HepG2 (cell line): Measurements from ENCODE around the gene DNAJC5. TPM values are rescaled to one million over a fixed set of nuclear protein-coding genes. Genes with fewer than 3 reads are reported as not detected.

Experiments
- ATAC-seq: fragments of 200-7000 bp; cut with Tn5 transposase; 3 replicates; pipeline ENCODE4 v1.9.1; 2020; ENCODE audit warnings: mild to moderate bottlenecking, moderate library complexity
- BruUV-seq: library from RNA; stranded (reverse); fragments of 400-500 nt; replicated peaks from 2 replicates; lab custom pipeline; 2021; lab: Mats Ljungman, UMichigan
- CTCF ChIA-PET: fragments of 300-600 bp; formaldehyde crosslinking; extraction: SDS; loops from one replicate; lab custom pipeline; 2021; ENCODE audit warnings: low total read pairs, inconsistent platforms, low intra/inter-chr PET ratio; lab: Yijun Ruan, JAX
- POLR2A ChIA-PET: fragments of 350-600 bp; sonication (Branson Sonifier 250); formaldehyde crosslinking; loops from one replicate; lab custom pipeline; 2020; ENCODE audit warnings: antibody characterized with exemption, inconsistent platforms; lab: Yijun Ruan, JAX
- DNase-seq: peaks from one replicate; pipeline ENCODE4 v3.0.0-alpha.2; 2015; ENCODE audit warnings: low spot score
- FAIRE-seq: peaks from 3 replicates; lab custom pipeline; 2011; peaks lifted over from hg19 to GRCh38; lab: Jason Lieb, UNC
- H2AFZ ChIP-seq: one replicate; pipeline ENCODE4 v1.6.1; 2011; ENCODE audit warnings: low read length, inconsistent platforms
- H3K27ac ChIP-seq: fragments of 300-600 bp; 3 replicates; pipeline ENCODE4 v1.8.0; 2011; ENCODE audit warnings: mixed run types, mild to moderate bottlenecking, mixed read lengths, low read length, inconsistent platforms; ENCODE audit not compliant: insufficient read depth; ENCODE audit errors: extremely low read length
- H3K27me3 ChIP-seq, 2 experiments: fragments of 200-600 bp in 1 of 2; 2 replicates in 1 of 2; 3 replicates in 1 of 2; pipeline versions ENCODE4 v1.6.0 to v1.8.0; 2011; ENCODE audit warnings: low read length in 2 of 2, mild to moderate bottlenecking in 2 of 2, moderate library complexity in 2 of 2, inconsistent platforms in 1 of 2; ENCODE audit not compliant: insufficient read depth in 2 of 2, control insufficient read depth in 1 of 2
- H3K36me3 ChIP-seq, 2 experiments: fragments of 200-600 bp in 1 of 2; replicated peaks in 1 of 2; 2 replicates in 1 of 2; 3 replicates in 1 of 2; pipeline versions ENCODE4 v1.5.1 to v1.8.0; 2011; ENCODE audit warnings: low read length in 2 of 2, inconsistent platforms in 1 of 2; ENCODE audit not compliant: insufficient read depth in 2 of 2, control insufficient read depth in 1 of 2
- H3K4me1 ChIP-seq: 2 replicates; pipeline ENCODE4 v1.5.1; 2012; ENCODE audit warnings: low read length, inconsistent platforms; ENCODE audit not compliant: insufficient read depth
- H3K4me2 ChIP-seq: 2 replicates; pipeline ENCODE4 v1.6.0; 2011; ENCODE audit warnings: low read depth, low read length, inconsistent platforms
- H3K4me3 ChIP-seq, 3 experiments: fragments of 200-600 bp in 1 of 3; sonication (generic), shearing (Covaris generic) in 1 of 3; replicated peaks in 1 of 3; 2 replicates each; pipeline ENCODE4 v1.5.1; 2011 to 2016; ENCODE audit warnings: low read length in 3 of 3, inconsistent platforms in 2 of 3, low read depth in 2 of 3, mild to moderate bottlenecking in 2 of 3, control low read depth in 1 of 3, mixed read lengths in 1 of 3; ENCODE audit not compliant: insufficient read depth in 1 of 3
- H3K79me2 ChIP-seq: one replicate; pipeline ENCODE4 v1.6.1; 2011; ENCODE audit warnings: low read length, inconsistent platforms; ENCODE audit not compliant: insufficient read depth
- H3K9ac ChIP-seq: 2 replicates; pipeline ENCODE4 v1.6.0; 2011; ENCODE audit warnings: mild to moderate bottlenecking, low read depth, low read length, inconsistent platforms; ENCODE audit not compliant: insufficient read depth
- H3K9me3 ChIP-seq: 2 replicates; pipeline ENCODE4 v1.5.1; 2012; ENCODE audit warnings: mild to moderate bottlenecking, low read length
- H4K20me1 ChIP-seq: 2 replicates; pipeline ENCODE4 v1.6.0; 2011; ENCODE audit warnings: inconsistent platforms, mild to moderate bottlenecking, low read length, moderate library complexity; ENCODE audit not compliant: insufficient read depth
- CEBPG ChIP-seq: IDR thresholded peaks from 2 replicates; pipeline ENCODE4 v1.6.1; 2016
- HNRNPK ChIP-seq: fragments of 200-400 bp; formaldehyde crosslinking; IDR thresholded peaks from 2 replicates; pipeline ENCODE4 v1.6.1; 2018; ENCODE audit warnings: low read length, low read depth, moderate library complexity, mild to moderate bottlenecking; ENCODE audit not compliant: poor library complexity, severe bottlenecking
- KDM3A ChIP-seq: IDR thresholded peaks from 2 replicates; pipeline ENCODE4 v1.6.1; 2018; ENCODE audit warnings: low read depth, missing compliant biosample characterization
- NFKBIZ ChIP-seq: IDR thresholded peaks from 2 replicates; pipeline ENCODE4 v1.6.1; 2018; ENCODE audit warnings: missing genetic modification reagents, missing compliant biosample characterization
- PCBP1 ChIP-seq: fragments of 200-400 bp; formaldehyde crosslinking; IDR thresholded peaks from 2 replicates; pipeline ENCODE4 v1.6.1; 2017; ENCODE audit warnings: mild to moderate bottlenecking, low read depth, low read length, borderline replicate concordance
- POLR2A ChIP-seq, 2 experiments: IDR thresholded peaks; 2 replicates each; pipeline ENCODE4 v1.6.1; 2011; ENCODE audit warnings: low read depth in 2 of 2, low read length in 2 of 2, mild to moderate bottlenecking in 1 of 2, moderate library complexity in 1 of 2; ENCODE audit not compliant: insufficient read depth in 1 of 2
- POLR2AphosphoS5 ChIP-seq: IDR thresholded peaks from 2 replicates; pipeline ENCODE4 v1.6.1; 2012; ENCODE audit warnings: low read depth, low read length
- POLR2G ChIP-seq: fragments of 200-400 bp; formaldehyde crosslinking; IDR thresholded peaks from 2 replicates; pipeline ENCODE4 v1.6.1; 2018; ENCODE audit warnings: mild to moderate bottlenecking, low read depth, low read length, moderate library complexity
- RCOR2 ChIP-seq: IDR thresholded peaks from 2 replicates; pipeline ENCODE4 v1.6.1; 2016; ENCODE audit warnings: missing biosample characterization, missing genetic modification reagents
- ZBTB20 ChIP-seq: sonication (generic); formaldehyde crosslinking; IDR thresholded peaks from 2 replicates; pipeline ENCODE4 v1.8.1; 2023; ENCODE audit warnings: missing genetic modification reagents, low read depth, mild to moderate bottlenecking, borderline replicate concordance
- ZBTB38 ChIP-seq: sonication (generic); formaldehyde crosslinking; IDR thresholded peaks from 2 replicates; pipeline ENCODE4 v1.5.1; 2020; ENCODE audit warnings: mild to moderate bottlenecking, missing genetic modification reagents
- ZBTB42 ChIP-seq: sonication (generic); formaldehyde crosslinking; IDR thresholded peaks from 2 replicates; pipeline ENCODE4 v1.5.0; 2020; ENCODE audit warnings: mild to moderate bottlenecking, missing genetic modification reagents
- ZNF775 ChIP-seq: sonication (generic); formaldehyde crosslinking; IDR thresholded peaks from 2 replicates; pipeline ENCODE4 v1.4.0; 2020; ENCODE audit warnings: missing genetic modification reagents, mild to moderate bottlenecking, moderate library complexity, borderline replicate concordance
- WGBS: methylation state at CpG from one replicate; pipeline ENCODE4 v1.1.6; 2017; ENCODE audit warnings: low lambda C conversion rate; 5-methylcytosine and 5-hydroxymethylcytosine counted together
- in situ Hi-C: cut with HindIII; loops from 2 replicates; pipeline ENCODE4 v1.10.0; 2017; ENCODE audit warnings: low pct_unique_long_range_greater_than_20kb; ENCODE audit not compliant: extremely low pct_ligation_motif_present
- intact Hi-C: fragments of 100-400 bp; cut with micrococcal nuclease; formaldehyde crosslinking; loops from one replicate; pipeline ENCODE4 v1.10.0; 2022; ENCODE audit not compliant: unreplicated experiment
- polyA plus RNA-seq, 8 experiments: library from polyadenylated mRNA; depleted of rRNA in 3 of 8; stranded (reverse) in 7 of 8; unstranded in 1 of 8; fragments of >200 nt; fragmentation: Illumina TruSeq in 4 of 8; extraction: Trizol in 4 of 8; gene quantifications; 2 replicates each; pipeline versions ENCODE4 v1.2.1 to v1.2.3, GENCODE V29; 2011 to 2016; ENCODE audit warnings: low read depth in 4 of 8, missing spikeins in 1 of 8, mixed read lengths in 1 of 8; ENCODE audit not compliant: insufficient read depth in 1 of 8
- total RNA-seq, 5 experiments: library from RNA; depleted of rRNA; stranded (reverse); fragments of >200 nt; fragmentation: Illumina TruSeq; extraction: Trizol; gene quantifications; 2 replicates each; pipeline ENCODE4 v1.2.3, GENCODE V29; 2016; ENCODE audit warnings: low read depth in 1 of 5
- TF ChIP-seq, protein P1 (sequence below): sonication (generic); formaldehyde crosslinking; IDR thresholded peaks from 2 replicates; pipeline ENCODE4 v1.4.0; 2020; ENCODE audit warnings: missing genetic modification reagents
- TF ChIP-seq, protein P2 (sequence below): sonication (generic); formaldehyde crosslinking; IDR thresholded peaks from 2 replicates; pipeline ENCODE4 v1.4.0; 2020; ENCODE audit warnings: missing genetic modification reagents
- TF ChIP-seq, protein P3 (sequence below): sonication (generic); formaldehyde crosslinking; IDR thresholded peaks from 2 replicates; pipeline ENCODE4; 2020; ENCODE audit warnings: missing genetic modification reagents, mild to moderate bottlenecking, borderline replicate concordance

The DNAJC5 gene
- total and polyA plus RNA-seq, 2 of the 13 experiments (the other 11 are each of a cell fraction or from before 2014, with no cell fraction given): 42.8 to 64.5 TPM

DNA sequence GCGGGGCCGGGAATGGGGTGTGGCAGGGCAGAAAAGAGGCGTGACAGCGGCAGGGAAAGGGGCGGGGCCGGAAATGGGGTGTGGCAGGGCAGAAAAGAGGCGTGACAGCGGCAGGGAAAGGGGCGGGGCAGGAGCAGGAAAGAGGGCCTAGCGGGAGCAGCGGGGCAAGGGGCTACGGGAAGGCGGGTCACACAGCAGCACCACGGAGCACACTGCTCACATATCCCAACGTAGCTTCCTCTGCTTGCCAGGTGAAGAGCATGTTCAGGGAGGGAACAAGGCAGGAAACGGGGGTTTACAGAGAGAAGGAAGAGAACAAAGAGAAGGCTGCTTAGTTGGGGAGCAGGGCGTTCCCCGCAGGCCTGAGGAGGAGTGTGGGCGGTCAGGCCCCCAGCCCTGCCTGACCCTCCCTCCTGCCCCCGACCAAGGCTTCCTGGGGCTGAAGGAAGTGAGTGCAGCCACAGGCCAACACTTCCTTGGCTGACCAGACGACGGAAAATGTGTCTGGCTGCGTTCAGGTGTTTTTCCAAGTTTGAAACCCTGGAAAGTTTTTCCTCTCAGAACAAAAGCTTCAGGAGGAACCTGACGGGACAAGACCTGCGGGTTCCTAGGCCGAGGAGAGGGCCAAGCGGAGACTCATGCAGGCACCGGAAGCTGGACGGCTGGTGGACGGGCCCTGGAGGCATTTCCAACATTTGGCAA lies 47.5 kb downstream of the DNAJC5 start:
- ATAC-seq: no peak; the same call in 2 of the 3 replicates
- no peak for FAIRE-seq
- ChIA-PET POLR2A (interaction anchor here (1.8 kb wide), 1 partner anchor 15 kb away, joined by 11 read pairs; the partner anchor contains the start of gene UCKL1), CTCF (no interaction called here)
- Histone ChIP-seq H3K9ac (no peak overlapping the region), H2AFZ (no peak overlapping the region), H3K9me3 (no peaks in the 10 kb centered on the region), H3K27me3 (no peaks in the 10 kb centered on the region), H3K4me1 (no peaks in the 10 kb centered on the region), H4K20me1 (peaks cover 38% of the 10 kb centered on the region; the same call in 1 of the 2 replicates), H3K79me2 (peaks cover 13% of the 10 kb centered on the region), H3K4me2 (no peak overlapping the region), H3K36me3 (peaks cover 50 to 78% of the 10 kb centered on the region in 2 experiments), H3K4me3 (no peak overlapping the region), H3K27ac (peak overlapping the region; percentile 11)
- no peak for DNase-seq
- BruUV-seq: no TSS peak
- in situ Hi-C loops: no loop called here
- intact Hi-C loops: no loop called here
- 96% methylated on average over 30 of the region's 30 CpGs for WGBS
- TF ChIP-seq ZBTB38 (CRISPR knock-in tag): peak; percentile 52; the same call in 1 of the 2 replicates
- TF ChIP-seq POLR2AphosphoS5: 0 out of 2 replicates have a peak, but pooled peaks have one; percentile 2
- peak; percentile 75; the same call in 1 of the 2 replicates for TF ChIP-seq PCBP1
- no peak for TF ChIP-seq RCOR2
- TF ChIP-seq ZBTB42 (CRISPR knock-in tag): no peak
- TF ChIP-seq, protein P1, sequence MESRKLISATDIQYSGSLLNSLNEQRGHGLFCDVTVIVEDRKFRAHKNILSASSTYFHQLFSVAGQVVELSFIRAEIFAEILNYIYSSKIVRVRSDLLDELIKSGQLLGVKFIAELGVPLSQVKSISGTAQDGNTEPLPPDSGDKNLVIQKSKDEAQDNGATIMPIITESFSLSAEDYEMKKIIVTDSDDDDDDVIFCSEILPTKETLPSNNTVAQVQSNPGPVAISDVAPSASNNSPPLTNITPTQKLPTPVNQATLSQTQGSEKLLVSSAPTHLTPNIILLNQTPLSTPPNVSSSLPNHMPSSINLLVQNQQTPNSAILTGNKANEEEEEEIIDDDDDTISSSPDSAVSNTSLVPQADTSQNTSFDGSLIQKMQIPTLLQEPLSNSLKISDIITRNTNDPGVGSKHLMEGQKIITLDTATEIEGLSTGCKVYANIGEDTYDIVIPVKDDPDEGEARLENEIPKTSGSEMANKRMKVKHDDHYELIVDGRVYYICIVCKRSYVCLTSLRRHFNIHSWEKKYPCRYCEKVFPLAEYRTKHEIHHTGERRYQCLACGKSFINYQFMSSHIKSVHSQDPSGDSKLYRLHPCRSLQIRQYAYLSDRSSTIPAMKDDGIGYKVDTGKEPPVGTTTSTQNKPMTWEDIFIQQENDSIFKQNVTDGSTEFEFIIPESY: peak; percentile 95
- TF ChIP-seq, protein P2, sequence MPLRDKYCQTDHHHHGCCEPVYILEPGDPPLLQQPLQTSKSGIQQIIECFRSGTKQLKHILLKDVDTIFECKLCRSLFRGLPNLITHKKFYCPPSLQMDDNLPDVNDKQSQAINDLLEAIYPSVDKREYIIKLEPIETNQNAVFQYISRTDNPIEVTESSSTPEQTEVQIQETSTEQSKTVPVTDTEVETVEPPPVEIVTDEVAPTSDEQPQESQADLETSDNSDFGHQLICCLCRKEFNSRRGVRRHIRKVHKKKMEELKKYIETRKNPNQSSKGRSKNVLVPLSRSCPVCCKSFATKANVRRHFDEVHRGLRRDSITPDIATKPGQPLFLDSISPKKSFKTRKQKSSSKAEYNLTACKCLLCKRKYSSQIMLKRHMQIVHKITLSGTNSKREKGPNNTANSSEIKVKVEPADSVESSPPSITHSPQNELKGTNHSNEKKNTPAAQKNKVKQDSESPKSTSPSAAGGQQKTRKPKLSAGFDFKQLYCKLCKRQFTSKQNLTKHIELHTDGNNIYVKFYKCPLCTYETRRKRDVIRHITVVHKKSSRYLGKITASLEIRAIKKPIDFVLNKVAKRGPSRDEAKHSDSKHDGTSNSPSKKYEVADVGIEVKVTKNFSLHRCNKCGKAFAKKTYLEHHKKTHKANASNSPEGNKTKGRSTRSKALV (CRISPR knock-in tag): no peak
- no peak for TF ChIP-seq ZBTB20 (CRISPR knock-in tag)
- TF ChIP-seq POLR2A (IDR thresholded peaks at IDR 0.05; ENCODE audit: insufficient read depth in 1 of 2, low read depth in 2 of 2, low read length in 2 of 2): peak in 1 of 2 experiments; percentile 23; a peak in 2 of 4 replicates
- 0 out of 2 replicates have a peak, but pooled peaks have one; percentile 3 for TF ChIP-seq POLR2G
- TF ChIP-seq ZNF775 (CRISPR knock-in tag): no peak
- no peak for TF ChIP-seq CEBPG (CRISPR knock-in tag)
- TF ChIP-seq, protein P3, sequence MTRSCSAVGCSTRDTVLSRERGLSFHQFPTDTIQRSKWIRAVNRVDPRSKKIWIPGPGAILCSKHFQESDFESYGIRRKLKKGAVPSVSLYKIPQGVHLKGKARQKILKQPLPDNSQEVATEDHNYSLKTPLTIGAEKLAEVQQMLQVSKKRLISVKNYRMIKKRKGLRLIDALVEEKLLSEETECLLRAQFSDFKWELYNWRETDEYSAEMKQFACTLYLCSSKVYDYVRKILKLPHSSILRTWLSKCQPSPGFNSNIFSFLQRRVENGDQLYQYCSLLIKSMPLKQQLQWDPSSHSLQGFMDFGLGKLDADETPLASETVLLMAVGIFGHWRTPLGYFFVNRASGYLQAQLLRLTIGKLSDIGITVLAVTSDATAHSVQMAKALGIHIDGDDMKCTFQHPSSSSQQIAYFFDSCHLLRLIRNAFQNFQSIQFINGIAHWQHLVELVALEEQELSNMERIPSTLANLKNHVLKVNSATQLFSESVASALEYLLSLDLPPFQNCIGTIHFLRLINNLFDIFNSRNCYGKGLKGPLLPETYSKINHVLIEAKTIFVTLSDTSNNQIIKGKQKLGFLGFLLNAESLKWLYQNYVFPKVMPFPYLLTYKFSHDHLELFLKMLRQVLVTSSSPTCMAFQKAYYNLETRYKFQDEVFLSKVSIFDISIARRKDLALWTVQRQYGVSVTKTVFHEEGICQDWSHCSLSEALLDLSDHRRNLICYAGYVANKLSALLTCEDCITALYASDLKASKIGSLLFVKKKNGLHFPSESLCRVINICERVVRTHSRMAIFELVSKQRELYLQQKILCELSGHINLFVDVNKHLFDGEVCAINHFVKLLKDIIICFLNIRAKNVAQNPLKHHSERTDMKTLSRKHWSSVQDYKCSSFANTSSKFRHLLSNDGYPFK (CRISPR knock-in tag): no peak
- peak; percentile 76 for TF ChIP-seq HNRNPK
- no peak for TF ChIP-seq KDM3A
- no peak for TF ChIP-seq NFKBIZ (CRISPR knock-in tag)
